HG03571 (cell line): ENCODE results near the gene FOXD3.
"Not testable (repeated sequence)": the region's sequence is repeated elsewhere in the genome, so short reads cannot be mapped to it uniquely, and the experiment has no call there.

Source experiments
- ATAC-seq: cut with Tn5 transposase; IDR thresholded peaks from one replicate; pipeline ENCODE4 v1.9.1; 2021; ENCODE audit not compliant: unreplicated experiment

FOXD3 gene

GRCh38 chr1:63356234-63356633 is 33.9 kb downstream of the FOXD3 start:
- not testable (repeated sequence) for ATAC-seq

GRCh38 chr1:63359561-63359960 is 37.2 kb downstream of the FOXD3 start:
- ATAC-seq, result no peak

- ATAC-seq, result no peak
These were observed 39.7 kb downstream of the FOXD3 start for GRCh38 chr1:63362073-63362472.

- no peak for ATAC-seq
These were observed 40.2 kb downstream of the FOXD3 start for GRCh38 chr1:63362578-63362977.

- no peak for ATAC-seq
These were observed 40.6 kb downstream of the FOXD3 start for GRCh38 chr1:63363014-63363413.

GRCh38 chr1:63366908-63367214 is 44.5 kb downstream of the FOXD3 start:
- no peak for ATAC-seq

- peak; percentile 92 for ATAC-seq
These were observed 45.1 kb downstream of the FOXD3 start, which contains the start of gene ALG6 for GRCh38 chr1:63367215-63368103. Gene ALG6, plus strand, starts transcription at chr1:63367627. Its CDS starts 3,351 bp downstream, at chr1:63370978.

GRCh38 chr1:63368131-63368530 is 45.8 kb downstream of the FOXD3 start:
- ATAC-seq, result no peak
